ENCODE measurements around the gene NR4A1. TPM values are rescaled to one million over a fixed set of nuclear protein-coding genes. Genes with fewer than 3 reads are reported as not detected.

The NR4A1 gene
- total and polyA plus RNA-seq, 10 of the 15 experiments (the other 5 are each of a cell fraction or from before 2014, with no cell fraction given): 0.05 to 7.9 (median 2.2) TPM; not detected in 1

DNA sequence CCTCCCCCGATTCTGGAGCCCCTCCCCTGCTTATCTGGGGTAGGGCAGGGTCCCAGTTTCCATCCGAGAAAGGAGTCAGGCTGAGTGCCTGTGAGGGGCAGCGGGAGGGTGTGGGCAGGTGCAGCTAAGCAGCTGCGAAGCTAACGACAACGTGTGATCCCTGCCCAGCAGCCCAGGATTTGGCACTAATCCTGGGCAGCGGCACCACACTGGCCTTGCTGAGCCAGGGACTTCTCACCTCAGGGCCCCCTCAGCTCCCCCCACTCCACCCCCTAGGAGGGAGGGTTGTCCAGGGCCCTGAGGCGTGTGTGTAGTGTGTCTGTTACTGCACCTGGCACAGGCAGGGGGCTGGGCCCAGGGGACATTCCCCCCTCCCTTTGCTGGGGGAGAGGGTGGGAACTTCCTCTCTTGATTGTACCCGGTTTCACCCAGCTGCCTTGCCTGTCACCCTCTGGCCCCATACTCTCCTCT lies 30.1 kb downstream of the NR4A1 start (continued):
- TF ChIP-seq, protein P1, sequence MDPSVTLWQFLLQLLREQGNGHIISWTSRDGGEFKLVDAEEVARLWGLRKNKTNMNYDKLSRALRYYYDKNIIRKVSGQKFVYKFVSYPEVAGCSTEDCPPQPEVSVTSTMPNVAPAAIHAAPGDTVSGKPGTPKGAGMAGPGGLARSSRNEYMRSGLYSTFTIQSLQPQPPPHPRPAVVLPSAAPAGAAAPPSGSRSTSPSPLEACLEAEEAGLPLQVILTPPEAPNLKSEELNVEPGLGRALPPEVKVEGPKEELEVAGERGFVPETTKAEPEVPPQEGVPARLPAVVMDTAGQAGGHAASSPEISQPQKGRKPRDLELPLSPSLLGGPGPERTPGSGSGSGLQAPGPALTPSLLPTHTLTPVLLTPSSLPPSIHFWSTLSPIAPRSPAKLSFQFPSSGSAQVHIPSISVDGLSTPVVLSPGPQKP (IDR thresholded peaks at IDR 0.05; ENCODE audit: low read depth, low read length): no peak
- TF ChIP-seq TARDBP (IDR thresholded peaks at IDR 0.05; ENCODE audit: borderline replicate concordance): no peak
- no peak for TF ChIP-seq ZNF384 (IDR thresholded peaks at IDR 0.05; ENCODE audit: borderline replicate concordance, low read depth, low read length)
- no peak for TF ChIP-seq HCFC1 (IDR thresholded peaks at IDR 0.05; ENCODE audit: low read length)
- peak in 1 of 2 experiments; percentile 35; a peak in 1 of 4 replicates for TF ChIP-seq EP300 (IDR thresholded peaks at IDR 0.05; ENCODE audit: borderline replicate concordance in 1 of 2, control insufficient read depth in 1 of 2, low read depth in 2 of 2, low read length in 2 of 2)
- TF ChIP-seq, protein P2, sequence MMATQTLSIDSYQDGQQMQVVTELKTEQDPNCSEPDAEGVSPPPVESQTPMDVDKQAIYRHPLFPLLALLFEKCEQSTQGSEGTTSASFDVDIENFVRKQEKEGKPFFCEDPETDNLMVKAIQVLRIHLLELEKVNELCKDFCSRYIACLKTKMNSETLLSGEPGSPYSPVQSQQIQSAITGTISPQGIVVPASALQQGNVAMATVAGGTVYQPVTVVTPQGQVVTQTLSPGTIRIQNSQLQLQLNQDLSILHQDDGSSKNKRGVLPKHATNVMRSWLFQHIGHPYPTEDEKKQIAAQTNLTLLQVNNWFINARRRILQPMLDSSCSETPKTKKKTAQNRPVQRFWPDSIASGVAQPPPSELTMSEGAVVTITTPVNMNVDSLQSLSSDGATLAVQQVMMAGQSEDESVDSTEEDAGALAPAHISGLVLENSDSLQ (IDR thresholded peaks at IDR 0.05): 0 out of 2 replicates have a peak, but pooled peaks have one; percentile 28
- no peak for TF ChIP-seq CBX5 (IDR thresholded peaks at IDR 0.05; ENCODE audit: low read depth)
- no peak for TF ChIP-seq ESRRA (IDR thresholded peaks at IDR 0.05; ENCODE audit: low read length)
- TF ChIP-seq, protein P3, sequence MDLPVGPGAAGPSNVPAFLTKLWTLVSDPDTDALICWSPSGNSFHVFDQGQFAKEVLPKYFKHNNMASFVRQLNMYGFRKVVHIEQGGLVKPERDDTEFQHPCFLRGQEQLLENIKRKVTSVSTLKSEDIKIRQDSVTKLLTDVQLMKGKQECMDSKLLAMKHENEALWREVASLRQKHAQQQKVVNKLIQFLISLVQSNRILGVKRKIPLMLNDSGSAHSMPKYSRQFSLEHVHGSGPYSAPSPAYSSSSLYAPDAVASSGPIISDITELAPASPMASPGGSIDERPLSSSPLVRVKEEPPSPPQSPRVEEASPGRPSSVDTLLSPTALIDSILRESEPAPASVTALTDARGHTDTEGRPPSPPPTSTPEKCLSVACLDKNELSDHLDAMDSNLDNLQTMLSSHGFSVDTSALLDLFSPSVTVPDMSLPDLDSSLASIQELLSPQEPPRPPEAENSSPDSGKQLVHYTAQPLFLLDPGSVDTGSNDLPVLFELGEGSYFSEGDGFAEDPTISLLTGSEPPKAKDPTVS (IDR thresholded peaks at IDR 0.05; ENCODE audit: low read depth, low read length): no peak
- no peak for TF ChIP-seq TAF1 (IDR thresholded peaks at IDR 0.05; ENCODE audit: borderline replicate concordance, low read depth, low read length)
- no peak for TF ChIP-seq EZH2 (IDR thresholded peaks at IDR 0.05; ENCODE audit: borderline replicate concordance, control insufficient read depth, low read depth, low read length)
- no peak for TF ChIP-seq TCF7 (IDR thresholded peaks at IDR 0.05; ENCODE audit: borderline replicate concordance)
- TF ChIP-seq, protein P4, sequence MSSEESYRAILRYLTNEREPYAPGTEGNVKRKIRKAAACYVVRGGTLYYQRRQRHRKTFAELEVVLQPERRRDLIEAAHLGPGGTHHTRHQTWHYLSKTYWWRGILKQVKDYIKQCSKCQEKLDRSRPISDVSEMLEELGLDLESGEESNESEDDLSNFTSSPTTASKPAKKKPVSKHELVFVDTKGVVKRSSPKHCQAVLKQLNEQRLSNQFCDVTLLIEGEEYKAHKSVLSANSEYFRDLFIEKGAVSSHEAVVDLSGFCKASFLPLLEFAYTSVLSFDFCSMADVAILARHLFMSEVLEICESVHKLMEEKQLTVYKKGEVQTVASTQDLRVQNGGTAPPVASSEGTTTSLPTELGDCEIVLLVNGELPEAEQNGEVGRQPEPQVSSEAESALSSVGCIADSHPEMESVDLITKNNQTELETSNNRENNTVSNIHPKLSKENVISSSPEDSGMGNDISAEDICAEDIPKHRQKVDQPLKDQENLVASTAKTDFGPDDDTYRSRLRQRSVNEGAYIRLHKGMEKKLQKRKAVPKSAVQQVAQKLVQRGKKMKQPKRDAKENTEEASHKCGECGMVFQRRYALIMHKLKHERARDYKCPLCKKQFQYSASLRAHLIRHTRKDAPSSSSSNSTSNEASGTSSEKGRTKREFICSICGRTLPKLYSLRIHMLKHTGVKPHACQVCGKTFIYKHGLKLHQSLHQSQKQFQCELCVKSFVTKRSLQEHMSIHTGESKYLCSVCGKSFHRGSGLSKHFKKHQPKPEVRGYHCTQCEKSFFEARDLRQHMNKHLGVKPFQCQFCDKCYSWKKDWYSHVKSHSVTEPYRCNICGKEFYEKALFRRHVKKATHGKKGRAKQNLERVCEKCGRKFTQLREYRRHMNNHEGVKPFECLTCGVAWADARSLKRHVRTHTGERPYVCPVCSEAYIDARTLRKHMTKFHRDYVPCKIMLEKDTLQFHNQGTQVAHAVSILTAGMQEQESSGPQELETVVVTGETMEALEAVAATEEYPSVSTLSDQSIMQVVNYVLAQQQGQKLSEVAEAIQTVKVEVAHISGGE (CRISPR knock-in tag; IDR thresholded peaks at IDR 0.05): no peak
- TF ChIP-seq TBL1XR1 (IDR thresholded peaks at IDR 0.05; ENCODE audit: low read depth, low read length): no peak
- peak; percentile 57; the same call in 1 of the 2 replicates for TF ChIP-seq SPI1 (IDR thresholded peaks at IDR 0.05; ENCODE audit: borderline replicate concordance, insufficient read depth, low read depth, low read length)
- TF ChIP-seq SREBF1 (IDR thresholded peaks at IDR 0.05; ENCODE audit: low read length): no peak
- no peak for TF ChIP-seq NFXL1 (IDR thresholded peaks at IDR 0.05; ENCODE audit: borderline replicate concordance)
- no peak for TF ChIP-seq WRNIP1 (IDR thresholded peaks at IDR 0.05; ENCODE audit: borderline replicate concordance, low read depth, low read length)
- TF ChIP-seq, protein P5, sequence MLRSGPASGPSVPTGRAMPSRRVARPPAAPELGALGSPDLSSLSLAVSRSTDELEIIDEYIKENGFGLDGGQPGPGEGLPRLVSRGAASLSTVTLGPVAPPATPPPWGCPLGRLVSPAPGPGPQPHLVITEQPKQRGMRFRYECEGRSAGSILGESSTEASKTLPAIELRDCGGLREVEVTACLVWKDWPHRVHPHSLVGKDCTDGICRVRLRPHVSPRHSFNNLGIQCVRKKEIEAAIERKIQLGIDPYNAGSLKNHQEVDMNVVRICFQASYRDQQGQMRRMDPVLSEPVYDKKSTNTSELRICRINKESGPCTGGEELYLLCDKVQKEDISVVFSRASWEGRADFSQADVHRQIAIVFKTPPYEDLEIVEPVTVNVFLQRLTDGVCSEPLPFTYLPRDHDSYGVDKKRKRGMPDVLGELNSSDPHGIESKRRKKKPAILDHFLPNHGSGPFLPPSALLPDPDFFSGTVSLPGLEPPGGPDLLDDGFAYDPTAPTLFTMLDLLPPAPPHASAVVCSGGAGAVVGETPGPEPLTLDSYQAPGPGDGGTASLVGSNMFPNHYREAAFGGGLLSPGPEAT (IDR thresholded peaks at IDR 0.05; ENCODE audit: low read depth): peak; percentile 29; the same call in 1 of the 2 replicates
- TF ChIP-seq NBN (IDR thresholded peaks at IDR 0.05): peak; percentile 45; the same call in 1 of the 2 replicates
- TF ChIP-seq BRCA1 (IDR thresholded peaks at IDR 0.05; ENCODE audit: low read depth, low read length): no peak
- TF ChIP-seq MEF2A (IDR thresholded peaks at IDR 0.05; ENCODE audit: insufficient read depth, low read depth, low read length): no peak
